ENCODE measurements around the gene TCF12. TPM values are rescaled to one million over a fixed set of nuclear protein-coding genes. Genes with fewer than 3 reads are reported as not detected.

The TCF12 gene
- total and polyA plus RNA-seq, 2 of the 8 experiments (the other 6 are each of a cell fraction or from before 2014, with no cell fraction given): 85.8 to 101 TPM

DNA sequence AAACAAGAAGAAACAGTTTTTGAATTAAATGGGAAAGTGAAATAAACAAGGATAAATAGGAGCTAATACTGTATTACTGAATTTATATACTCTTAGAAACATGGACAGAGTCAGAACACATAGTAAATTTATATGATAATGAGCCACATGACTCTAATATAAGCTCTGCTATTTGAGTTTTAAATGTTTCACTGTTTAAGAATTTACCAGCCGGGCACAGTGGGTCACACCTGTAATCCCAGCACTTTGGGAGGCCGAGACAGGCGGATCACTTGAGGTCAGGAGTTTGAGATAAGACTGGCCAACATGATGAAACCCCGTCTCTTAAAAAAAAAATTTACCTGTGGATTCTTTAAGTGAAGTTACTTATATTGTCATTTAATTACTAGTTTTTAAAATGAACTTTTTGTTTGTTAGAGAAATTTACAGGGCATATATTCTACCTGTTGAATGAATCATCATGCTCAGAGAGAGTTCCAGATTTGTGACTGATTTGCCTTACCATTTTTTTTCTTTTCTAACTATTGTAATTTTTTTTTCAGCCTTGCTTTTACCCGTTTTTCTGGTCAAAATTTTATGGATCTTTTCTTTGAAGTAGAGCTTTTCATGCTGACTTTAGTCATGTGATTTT, 125.7 kb downstream of the TCF12 start:
- H3K4me2 ChIP-seq (ENCODE audit: insufficient read depth in 1 of 2, low read depth in 2 of 2, low read length in 2 of 2): no peak overlapping the region
- no peak overlapping the region for H2AFZ ChIP-seq (ENCODE audit: low read length)
- no peak overlapping the region for H3K14ac ChIP-seq (ENCODE audit: insufficient read length)
- no peak overlapping the region for H2BK5ac ChIP-seq (ENCODE audit: low read depth, low read length)
- WGBS, 2 experiments (ENCODE audit: extremely low coverage in 1 of 2, insufficient coverage in 1 of 2, insufficient read length in 1 of 2, insufficient replicate concordance in 2 of 2, low coverage in 1 of 2, low lambda C conversion rate in 2 of 2, missing lambda C conversion rate in 1 of 2): 60% methylated on average over 5 of the region's 5 CpGs; no CpG with 5 or more reads in 1 of the 2 experiments
- no peak overlapping the region for H3K23ac ChIP-seq (ENCODE audit: insufficient read length)
- H3K36me3 ChIP-seq (ENCODE audit: control insufficient read depth in 2 of 4, insufficient read depth in 4 of 4, low read length in 3 of 4): no peaks in the 10 kb centered on the region
- H3K9me3 ChIP-seq (ENCODE audit: insufficient read depth in 2 of 2, low read depth in 1 of 2, low read length in 1 of 2): no peaks in the 10 kb centered on the region
- H2AK5ac ChIP-seq (ENCODE audit: low read depth, low read length): no peak overlapping the region
- TF ChIP-seq E2F6 (IDR thresholded peaks at IDR 0.05) (no peak), SP4 (IDR thresholded peaks at IDR 0.05; ENCODE audit: low read length) (no peak), POLR2A (IDR thresholded peaks at IDR 0.05; ENCODE audit: control extremely low read depth in 1 of 2, low read depth in 2 of 2, low read length in 2 of 2) (no peak), EZH2 (IDR thresholded peaks at IDR 0.05; ENCODE audit: low read depth, low read length, severe bottlenecking) (no peak), RBBP5 (IDR thresholded peaks at IDR 0.05; ENCODE audit: borderline replicate concordance, low read depth, low read length) (no peak)
- ChIA-PET POLR2A (ENCODE audit: partially characterized antibody) (interaction anchor here (0.6 to 0.7 kb wide), 2 partner anchors 8 to 541 kb away, joined by 3 read pairs; no protein-coding TSS in a partner anchor), CTCF (ENCODE audit: partially characterized antibody) (no interaction called here)
- H4K5ac ChIP-seq (ENCODE audit: insufficient read length, low read depth, low read length): no peak overlapping the region
- no peak overlapping the region for H3K56ac ChIP-seq (replicated peaks; ENCODE audit: insufficient read length, low read depth, low read length)
- H3K18ac ChIP-seq (ENCODE audit: extremely low read depth, low read length): no peak overlapping the region
- H3K4me3 ChIP-seq (ENCODE audit: extremely low read depth in 1 of 4, insufficient read depth in 2 of 4, low read depth in 3 of 4, low read length in 4 of 4): no peak overlapping the region
- no peak overlapping the region for H4K91ac ChIP-seq (replicated peaks; ENCODE audit: insufficient read length, low read length)
- H2BK120ac ChIP-seq (replicated peaks; ENCODE audit: low read depth, low read length): no peak overlapping the region
- no peaks in the 10 kb centered on the region for H3K23me2 ChIP-seq (ENCODE audit: low read depth, low read length)
- FAIRE-seq (no peak), DNase-seq (ENCODE audit: low read depth in 1 of 2, low spot score in 2 of 2) (no peak)
- H3K79me2 ChIP-seq (ENCODE audit: control insufficient read depth in 1 of 2, insufficient read depth in 2 of 2, low read length in 2 of 2): peaks cover 0 to 92% of the 10 kb centered on the region in 2 experiments; a peak in 2 of 4 replicates
- no peak overlapping the region for H2BK20ac ChIP-seq (ENCODE audit: low read length)
- H2BK15ac ChIP-seq (ENCODE audit: low read length): no peak overlapping the region
- no peak overlapping the region for H3K4ac ChIP-seq (replicated peaks; ENCODE audit: insufficient read length, low read depth, low read length)
- no peaks in the 10 kb centered on the region for H3K79me1 ChIP-seq (ENCODE audit: low read depth, low read length)
- H4K8ac ChIP-seq (ENCODE audit: extremely low read depth, insufficient read depth, low read length): no peak overlapping the region
- peaks cover 0 to 2% of the 10 kb centered on the region in 2 experiments for H4K20me1 ChIP-seq (replicated peaks in 1 of 2; ENCODE audit: control insufficient read depth in 1 of 2, insufficient read depth in 2 of 2, low read length in 2 of 2)
- no peaks in the 10 kb centered on the region for H3K27me3 ChIP-seq (replicated peaks in 1 of 4; ENCODE audit: control insufficient read depth in 3 of 4, extremely low read depth in 1 of 4, insufficient read depth in 3 of 4, low read length in 3 of 4)
- peaks cover 0 to 12% (median 1%) of the 10 kb centered on the region in 4 experiments; a peak in 3 of 7 replicates for H3K4me1 ChIP-seq (replicated peaks in 1 of 4; ENCODE audit: control insufficient read depth in 3 of 4, insufficient read depth in 4 of 4, low read length in 3 of 4)
- H3K9ac ChIP-seq (replicated peaks in 1 of 4; ENCODE audit: extremely low read depth in 1 of 4, low read depth in 3 of 4, low read length in 3 of 4): no peak overlapping the region
- no peak overlapping the region for H3K27ac ChIP-seq (ENCODE audit: low read depth, low read length)
- no peak overlapping the region for H2BK12ac ChIP-seq (ENCODE audit: low read depth, low read length)
